AG20443 (cell line): ENCODE measurements around the gene NEUROD2.

Experiments used
- DNase-seq: peaks from one replicate; pipeline ENCODE4 v3.0.0; 2012; ENCODE audit warnings: low spot score, mixed read lengths

Gene NEUROD2

DNA sequence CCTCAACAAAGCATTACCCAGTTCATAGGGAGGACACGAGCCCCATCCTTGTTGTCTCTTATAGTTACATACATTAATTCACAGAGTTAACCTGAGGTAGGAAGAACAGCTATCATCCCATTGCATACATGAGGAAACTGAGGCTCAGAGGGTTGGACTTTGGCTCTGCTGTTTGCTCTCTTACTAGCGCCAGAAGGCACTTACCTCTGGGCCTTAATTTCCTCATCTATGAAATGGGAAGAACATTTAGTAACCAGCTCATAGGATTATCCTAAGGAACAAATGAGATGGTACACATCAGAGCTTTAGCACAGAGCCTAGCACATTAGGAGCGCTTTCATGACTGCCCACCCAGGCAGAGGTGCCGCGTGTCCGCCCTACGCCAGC is 27.6 kb downstream of the NEUROD2 start:
- no peak for DNase-seq

DNA sequence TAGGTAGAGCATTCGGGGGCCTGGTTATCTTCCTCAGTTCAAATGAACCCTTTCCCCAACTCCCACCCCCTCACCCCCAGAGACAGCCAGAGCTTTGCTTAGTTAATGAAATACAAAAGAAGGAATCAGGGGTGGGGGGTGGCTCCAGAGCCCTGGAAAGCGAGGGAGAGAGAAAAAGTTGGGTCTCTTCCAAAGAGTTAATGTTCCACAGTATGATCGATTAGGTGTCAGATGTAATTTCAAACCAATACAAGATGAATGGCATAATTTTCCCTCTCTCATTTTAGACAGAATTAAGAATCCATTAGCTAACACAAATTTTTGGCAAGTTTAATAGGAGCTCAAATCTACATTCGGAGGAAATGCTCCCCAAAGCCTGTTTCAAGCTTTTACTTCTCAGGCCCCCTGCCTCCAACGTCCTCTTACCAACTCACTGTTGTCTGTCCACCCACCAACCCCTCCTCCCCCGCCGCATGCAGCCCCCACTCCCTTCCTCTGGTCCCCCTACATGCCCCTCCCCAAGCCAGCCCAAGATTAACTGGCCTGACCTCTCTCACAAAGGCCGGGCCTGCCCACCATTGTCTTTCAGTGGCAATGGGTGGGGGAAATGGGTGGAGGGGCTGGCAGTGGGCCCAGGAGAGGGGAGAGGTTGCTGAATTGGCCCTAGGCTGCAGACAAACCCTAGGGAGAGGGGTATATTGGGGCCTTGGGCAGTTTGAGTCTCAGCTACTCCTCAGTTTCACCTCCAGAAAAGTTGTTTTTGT is 28.2 kb downstream of the NEUROD2 start:
- DNase-seq = no peak

DNA sequence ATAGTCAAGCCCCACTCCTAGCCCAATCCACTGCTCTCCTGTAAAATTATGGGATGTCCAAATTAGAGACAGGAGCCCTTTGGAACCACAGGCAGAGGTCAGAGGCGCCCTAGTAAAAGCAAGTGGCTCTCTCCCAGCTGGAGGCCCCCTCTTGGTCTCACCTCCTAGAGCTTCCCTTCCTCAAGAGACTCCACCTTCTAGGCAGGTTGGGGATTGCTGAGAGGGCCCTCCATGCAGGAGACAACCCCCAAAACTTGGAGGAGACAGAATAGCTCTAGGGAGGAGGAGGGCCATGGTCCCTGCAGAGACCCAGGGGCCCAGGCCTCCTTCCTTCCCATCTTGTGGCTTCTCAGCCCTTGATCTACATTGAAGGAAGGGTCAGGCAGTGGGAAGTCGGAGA is 29.4 kb downstream of the NEUROD2 start:
- no peak for DNase-seq

DNA sequence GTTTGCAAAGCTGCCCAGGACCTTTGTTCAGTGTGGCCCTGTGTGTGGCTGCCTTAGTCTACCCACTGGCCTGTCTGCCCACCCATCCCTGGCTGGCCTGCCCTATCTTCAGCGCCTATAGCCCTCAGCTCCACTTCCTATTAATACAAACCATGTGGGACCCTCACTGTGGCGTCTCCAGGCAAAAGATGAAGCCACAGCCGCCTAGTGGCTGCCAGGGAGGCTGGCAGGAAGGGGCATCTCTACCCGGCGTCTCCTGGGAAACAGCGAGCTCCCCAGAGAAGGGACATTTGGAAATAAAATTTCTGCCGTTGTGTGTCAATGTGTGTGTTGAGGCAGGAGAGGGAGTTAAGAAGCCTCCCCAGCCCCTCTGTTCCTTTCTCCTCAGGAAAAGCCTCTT is 31.5 kb downstream of the NEUROD2 start:
- peak; percentile 51 for DNase-seq

DNA sequence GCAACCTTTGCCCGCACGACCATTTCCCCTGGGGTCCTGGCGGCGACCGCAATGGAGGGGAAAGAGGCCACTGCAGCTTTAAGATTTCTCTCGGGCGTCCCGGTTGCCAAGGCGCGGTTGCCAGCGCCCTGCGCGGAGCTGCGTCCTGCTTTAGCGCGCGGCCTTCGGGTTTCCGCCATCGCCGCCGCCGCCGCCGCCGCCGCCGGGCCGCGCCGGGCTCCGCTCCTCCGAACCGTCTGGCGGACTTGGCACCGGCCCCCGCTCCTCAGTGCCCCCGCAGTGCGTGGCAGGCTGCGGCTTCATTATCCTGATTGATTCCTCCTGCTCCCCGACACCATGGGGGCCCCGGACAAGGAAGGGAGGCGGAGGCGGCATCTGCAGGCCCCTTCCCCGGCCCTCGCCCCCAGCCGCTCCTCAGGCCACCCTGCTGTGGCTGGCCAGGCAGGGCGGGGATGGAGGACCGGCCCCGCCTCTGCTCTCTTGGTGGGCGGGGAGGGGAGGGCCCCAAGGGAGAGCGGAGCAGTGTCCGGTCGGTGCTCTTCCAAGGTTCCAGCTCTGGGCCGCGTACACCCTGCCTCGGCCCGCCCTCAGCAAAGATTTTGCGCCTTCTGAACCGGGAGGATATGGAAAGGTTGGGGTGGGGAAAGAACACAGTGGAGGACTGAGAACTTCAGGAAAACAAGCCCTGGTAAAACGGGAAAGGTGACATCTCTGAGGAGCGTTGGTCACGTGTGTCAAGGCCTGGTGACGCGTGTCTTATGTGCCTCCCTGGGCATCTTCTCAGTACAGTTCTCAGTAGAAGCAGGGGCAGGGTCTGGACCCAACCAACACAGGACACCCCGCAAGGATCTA is 34.0 kb downstream of the NEUROD2 start:
- DNase-seq = peak; percentile 94

DNA sequence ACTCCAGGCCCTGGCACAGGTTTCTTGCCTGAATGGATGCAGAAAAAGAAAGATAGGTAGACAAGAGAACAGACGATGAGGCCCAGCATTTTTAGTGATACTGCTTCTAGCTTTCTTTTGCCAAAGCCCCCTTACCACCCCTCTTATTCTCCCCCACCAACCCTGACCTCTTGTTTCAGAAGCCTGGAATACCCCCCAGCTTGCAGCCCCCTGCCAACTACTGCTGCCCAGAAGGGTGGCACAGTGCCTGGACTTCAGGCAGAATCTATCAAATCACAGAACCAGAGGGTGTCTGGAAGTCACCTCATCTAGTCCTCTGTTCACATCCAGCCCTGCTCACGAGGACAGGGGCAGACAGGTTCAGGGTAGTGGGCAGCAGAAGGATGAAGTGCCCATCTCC is 35.6 kb downstream of the NEUROD2 start:
- DNase-seq = no peak

DNA sequence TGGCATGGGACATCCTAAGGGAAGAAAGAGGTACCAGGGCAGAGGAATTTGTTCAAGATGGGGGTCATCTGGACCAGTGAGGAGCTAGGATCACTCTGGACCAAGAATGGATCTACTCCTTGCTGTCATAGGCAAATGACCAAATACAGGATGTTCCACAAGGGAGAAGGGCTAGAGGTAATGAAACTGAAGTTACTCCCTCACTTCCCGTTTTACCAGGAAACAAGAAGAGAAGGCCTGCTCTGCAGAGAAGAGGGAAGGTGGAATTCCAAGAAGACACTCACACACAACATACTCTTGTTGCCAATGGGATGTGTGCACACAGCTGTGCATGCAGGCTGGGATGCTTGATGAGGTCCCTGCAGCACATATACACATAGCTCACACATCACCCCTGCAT is 38.6 kb downstream of the NEUROD2 start:
- DNase-seq = no peak

DNA sequence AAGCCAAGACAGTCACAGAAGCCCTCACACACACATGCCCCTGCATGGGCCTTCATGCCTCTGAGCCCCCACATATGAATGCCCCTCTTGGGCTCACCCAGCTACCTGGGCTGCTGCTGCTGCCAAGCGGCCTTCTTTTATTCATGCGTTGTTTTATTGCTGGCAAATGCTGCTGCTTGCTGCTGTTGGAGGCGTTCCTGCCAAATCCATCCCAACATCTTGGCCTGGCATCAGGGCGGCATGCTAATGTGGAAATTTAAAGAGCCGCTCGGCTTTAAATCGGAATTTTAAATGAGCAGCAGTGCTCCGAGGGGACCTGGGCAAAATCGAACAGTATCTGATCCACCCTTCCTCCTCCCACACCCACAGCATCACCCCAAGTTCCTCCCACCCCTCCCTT is 39.0 kb downstream of the NEUROD2 start:
- no peak for DNase-seq

DNA sequence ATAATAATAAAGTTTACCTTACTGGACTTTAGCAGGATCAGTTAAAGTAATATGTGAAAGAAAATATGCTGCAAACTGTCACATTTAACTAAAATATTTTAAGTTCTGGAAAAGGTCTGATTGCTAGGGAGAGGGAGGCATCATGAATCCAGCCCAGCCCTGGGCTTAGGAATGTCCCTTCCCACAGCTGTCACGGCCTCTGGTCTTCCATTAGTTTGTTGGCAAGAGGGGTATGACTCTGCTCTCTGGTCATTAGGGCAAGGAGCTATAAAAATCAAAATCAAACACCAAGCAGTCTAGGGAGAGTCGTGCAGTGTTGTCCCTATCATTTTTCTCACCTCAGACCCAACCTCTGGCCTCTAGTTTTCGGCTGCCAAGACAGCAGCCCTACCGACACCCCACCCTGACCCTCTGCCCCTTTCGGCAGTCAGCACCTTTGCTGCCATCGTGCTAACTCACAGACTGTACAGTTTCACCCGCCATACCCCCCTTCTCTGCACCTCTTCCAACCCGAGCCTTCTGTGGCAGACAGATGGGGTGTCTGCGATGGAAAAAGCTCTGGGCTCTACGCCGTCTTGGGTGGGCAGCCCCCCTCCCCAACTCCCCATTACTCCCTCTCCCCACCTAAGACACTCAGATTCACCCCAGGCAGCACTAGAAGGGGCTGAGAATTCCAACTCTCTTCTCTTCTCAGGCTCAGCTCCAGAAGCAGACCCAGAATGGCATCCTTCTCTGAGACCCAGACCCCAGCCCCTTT is 41.4 kb downstream of the NEUROD2 start:
- no peak for DNase-seq

DNA sequence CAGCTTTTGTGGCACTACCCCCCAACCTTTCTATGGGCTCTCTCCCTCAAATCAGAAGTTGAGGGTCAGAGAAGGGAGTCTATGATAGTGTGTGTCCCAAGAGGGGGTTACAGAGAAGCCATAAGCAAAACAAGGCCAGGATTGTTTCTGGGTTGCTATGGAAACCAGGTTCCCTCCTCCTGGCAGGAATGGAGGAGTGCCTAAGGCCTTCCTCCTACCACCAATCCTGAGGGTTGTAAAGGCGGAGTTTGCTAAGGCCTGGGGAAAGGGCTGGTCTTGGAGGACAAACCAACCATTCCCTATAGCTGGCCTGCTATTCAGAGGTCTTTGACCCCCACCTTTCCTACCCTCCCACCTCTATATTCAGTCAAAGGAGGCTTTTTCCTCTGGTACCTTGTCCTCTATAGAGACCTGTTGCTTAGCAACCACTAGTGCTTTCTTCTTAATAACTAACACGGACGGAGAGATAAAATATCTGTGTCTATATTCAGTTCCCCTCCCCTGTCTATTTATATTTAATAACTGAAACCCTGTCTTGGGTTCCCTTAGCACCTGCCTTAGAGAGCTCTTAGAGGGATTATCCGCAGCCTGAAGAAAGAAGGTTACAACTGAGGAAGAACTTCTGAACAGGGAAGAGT is 43.4 kb downstream of the NEUROD2 start:
- no peak for DNase-seq

DNA sequence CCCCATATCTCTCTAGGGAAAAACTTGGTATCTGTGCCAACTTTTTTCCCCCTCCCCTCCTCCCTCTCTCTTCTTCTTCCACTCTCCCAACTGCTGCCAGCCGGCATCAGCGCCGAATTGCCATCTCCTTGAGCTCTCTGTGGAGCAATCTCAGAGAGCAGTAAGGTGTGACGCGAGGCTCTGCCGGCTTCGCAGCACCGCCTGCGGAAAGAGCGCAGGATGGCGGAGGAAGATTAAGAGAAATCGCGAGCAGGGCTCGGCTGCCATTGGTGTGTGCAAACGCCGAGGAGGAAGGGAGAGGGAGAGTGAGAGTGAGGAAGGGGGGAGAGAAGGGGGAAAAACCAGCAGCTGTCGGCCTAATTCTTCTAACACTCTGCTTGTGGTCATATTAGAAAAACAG is 44.2 kb downstream of the NEUROD2 start:
- DNase-seq = no peak

DNA sequence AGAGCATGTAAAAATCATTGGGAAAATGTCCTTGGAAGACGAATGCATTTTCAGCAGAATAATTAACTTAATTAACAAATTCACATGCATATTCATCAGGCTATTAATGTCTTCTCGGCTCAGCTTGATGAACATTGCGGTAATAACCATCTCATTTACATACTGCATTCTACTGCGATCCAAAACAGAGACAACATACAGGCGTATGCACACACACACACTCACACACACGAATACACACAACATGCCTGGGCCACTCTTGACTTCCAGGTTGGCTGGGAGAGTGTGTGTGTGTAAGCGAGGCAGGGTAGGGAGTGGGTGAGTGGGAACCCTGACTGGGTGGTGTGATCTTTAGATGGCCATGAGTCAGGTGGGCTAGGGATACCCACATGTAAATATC is 44.7 kb downstream of the NEUROD2 start:
- DNase-seq = no peak

DNA sequence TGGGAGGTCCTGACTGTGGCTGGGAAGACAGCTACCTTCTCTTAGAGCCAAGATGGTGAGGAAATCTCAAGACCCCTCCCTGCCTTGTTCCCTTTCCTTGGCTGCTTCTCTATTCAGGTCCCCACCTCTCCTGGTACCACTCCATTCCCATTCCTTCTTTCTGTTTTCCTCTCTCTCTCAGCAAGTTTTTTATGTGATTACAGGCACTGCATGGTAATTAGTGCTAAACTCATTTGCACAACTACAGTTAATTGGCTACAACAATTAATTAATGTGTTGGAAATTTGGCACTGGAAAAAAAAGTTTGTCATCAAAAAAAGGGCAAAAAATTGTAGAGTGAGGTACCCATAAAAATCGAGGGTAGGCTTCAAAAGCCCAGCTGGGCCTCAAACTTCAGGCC is 45.3 kb downstream of the NEUROD2 start:
- no peak for DNase-seq

DNA sequence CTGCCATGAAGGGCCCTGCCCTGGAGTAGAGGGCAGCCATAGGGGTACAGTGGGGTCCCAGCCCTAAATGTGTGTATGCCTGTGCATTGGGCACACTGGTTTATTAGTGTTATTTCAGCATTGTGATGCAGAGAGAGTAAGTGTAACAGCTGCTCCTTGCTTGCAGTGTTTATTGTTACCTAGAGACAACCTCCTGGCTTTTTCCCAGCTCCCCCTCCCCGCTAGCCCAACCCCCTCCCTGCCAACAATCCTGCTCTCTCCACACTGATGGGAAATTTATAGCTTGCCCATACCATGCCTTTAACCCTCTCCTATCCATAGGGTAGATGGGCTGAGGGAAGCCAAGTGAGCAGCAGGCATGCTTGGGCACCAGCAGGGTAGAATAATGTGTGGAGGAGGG is 51.3 kb downstream of the NEUROD2 start:
- no peak for DNase-seq

DNA sequence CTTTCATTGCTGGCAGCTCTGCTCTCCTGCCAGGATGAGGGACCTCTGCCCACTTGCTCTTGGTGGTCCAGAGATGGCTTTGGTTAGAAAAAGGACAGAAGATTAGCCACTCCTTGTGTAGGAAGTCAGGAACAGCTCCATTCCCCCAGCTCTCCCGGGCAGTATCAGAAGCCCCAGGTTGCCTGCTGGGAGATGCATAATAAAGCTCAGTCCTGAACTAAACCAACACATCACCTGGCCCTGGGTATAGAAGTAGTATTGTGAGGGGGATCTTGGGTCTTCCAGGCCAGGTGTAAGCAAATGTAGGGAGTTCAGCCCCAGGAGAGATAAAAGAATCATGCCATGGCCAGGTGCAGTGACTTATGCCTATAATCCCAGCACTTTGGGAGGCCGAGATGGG is 52.4 kb downstream of the NEUROD2 start:
- no peak for DNase-seq
